ENCODE data around the gene P2RX6.
A peak's percentile ranks its signal among the peaks of the same experiment; 100 is the strongest.

Gene P2RX6

DNA sequence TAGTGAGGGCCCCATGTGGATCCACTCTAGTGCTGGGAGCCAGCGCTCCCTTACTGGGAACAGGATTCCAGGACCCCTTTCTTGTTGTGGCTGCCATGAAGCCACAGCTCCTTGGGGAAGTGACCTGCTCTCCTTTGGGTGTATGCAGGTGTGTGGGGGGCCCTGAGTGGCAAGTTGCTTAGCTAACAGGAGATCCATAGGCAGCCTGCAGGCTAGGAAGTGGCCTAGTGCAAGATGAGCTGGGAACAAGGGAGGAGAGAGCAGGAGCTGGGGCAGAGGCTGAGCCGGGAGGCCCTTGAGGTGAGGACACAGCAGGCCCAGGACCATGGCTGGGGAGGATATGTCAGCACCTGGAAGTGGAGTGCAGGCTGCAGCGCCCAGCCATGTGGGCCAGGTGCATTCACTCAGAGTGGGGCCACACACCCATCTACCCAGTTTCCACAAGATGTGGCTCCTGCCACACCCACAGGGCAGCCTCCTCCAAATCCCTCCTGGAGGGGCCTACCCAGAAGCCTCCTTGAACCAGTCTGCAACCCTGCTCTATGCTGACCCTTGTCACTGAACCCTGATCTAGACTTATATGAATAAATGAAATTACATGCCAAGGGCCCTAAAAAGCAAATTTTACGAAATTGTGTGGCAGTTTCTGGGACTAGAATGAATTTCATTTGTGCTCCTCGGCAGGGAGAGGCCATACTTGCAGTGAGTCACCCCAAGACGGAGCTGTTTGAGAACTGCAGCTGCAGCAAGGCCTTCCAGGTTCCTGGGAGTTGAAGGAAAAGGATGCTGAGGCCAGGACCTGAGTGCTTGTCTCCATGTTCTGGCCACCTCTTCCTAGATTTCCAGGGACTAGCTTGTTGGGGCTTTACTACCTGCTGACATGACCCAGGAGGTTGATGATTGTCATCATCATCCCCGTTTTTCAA, 16.3 kb upstream of the P2RX6 start:
- TF ChIP-seq, protein P1, sequence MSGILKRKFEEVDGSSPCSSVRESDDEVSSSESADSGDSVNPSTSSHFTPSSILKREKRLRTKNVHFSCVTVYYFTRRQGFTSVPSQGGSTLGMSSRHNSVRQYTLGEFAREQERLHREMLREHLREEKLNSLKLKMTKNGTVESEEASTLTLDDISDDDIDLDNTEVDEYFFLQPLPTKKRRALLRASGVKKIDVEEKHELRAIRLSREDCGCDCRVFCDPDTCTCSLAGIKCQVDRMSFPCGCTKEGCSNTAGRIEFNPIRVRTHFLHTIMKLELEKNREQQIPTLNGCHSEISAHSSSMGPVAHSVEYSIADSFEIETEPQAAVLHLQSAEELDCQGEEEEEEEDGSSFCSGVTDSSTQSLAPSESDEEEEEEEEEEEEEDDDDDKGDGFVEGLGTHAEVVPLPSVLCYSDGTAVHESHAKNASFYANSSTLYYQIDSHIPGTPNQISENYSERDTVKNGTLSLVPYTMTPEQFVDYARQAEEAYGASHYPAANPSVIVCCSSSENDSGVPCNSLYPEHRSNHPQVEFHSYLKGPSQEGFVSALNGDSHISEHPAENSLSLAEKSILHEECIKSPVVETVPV (CRISPR knock-in tag; IDR thresholded peaks at IDR 0.05): no peak
- TF ChIP-seq TCF4 (CRISPR knock-in tag; IDR thresholded peaks at IDR 0.05; ENCODE audit: borderline replicate concordance) (no peak), ESRRG (CRISPR knock-in tag; IDR thresholded peaks at IDR 0.05) (no peak), TOX (CRISPR knock-in tag; IDR thresholded peaks at IDR 0.05; ENCODE audit: borderline replicate concordance) (no peak), SNAI2 (CRISPR knock-in tag; IDR thresholded peaks at IDR 0.05) (no peak), ZFP3 (CRISPR knock-in tag; IDR thresholded peaks at IDR 0.05) (no peak), ZNF70 (CRISPR knock-in tag; IDR thresholded peaks at IDR 0.05) (no peak), ARNTL (CRISPR knock-in tag; IDR thresholded peaks at IDR 0.05; ENCODE audit: borderline replicate concordance, low read depth) (no peak), ZFP30 (CRISPR knock-in tag; IDR thresholded peaks at IDR 0.05) (no peak), OSR1 (CRISPR knock-in tag; IDR thresholded peaks at IDR 0.05) (no peak), RARB (CRISPR knock-in tag; IDR thresholded peaks at IDR 0.05) (no peak)
- TF ChIP-seq, protein P2, sequence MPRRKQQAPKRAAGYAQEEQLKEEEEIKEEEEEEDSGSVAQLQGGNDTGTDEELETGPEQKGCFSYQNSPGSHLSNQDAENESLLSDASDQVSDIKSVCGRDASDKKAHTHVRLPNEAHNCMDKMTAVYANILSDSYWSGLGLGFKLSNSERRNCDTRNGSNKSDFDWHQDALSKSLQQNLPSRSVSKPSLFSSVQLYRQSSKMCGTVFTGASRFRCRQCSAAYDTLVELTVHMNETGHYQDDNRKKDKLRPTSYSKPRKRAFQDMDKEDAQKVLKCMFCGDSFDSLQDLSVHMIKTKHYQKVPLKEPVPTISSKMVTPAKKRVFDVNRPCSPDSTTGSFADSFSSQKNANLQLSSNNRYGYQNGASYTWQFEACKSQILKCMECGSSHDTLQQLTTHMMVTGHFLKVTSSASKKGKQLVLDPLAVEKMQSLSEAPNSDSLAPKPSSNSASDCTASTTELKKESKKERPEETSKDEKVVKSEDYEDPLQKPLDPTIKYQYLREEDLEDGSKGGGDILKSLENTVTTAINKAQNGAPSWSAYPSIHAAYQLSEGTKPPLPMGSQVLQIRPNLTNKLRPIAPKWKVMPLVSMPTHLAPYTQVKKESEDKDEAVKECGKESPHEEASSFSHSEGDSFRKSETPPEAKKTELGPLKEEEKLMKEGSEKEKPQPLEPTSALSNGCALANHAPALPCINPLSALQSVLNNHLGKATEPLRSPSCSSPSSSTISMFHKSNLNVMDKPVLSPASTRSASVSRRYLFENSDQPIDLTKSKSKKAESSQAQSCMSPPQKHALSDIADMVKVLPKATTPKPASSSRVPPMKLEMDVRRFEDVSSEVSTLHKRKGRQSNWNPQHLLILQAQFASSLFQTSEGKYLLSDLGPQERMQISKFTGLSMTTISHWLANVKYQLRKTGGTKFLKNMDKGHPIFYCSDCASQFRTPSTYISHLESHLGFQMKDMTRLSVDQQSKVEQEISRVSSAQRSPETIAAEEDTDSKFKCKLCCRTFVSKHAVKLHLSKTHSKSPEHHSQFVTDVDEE (CRISPR knock-in tag; IDR thresholded peaks at IDR 0.05): no peak
- TF ChIP-seq, protein P3, sequence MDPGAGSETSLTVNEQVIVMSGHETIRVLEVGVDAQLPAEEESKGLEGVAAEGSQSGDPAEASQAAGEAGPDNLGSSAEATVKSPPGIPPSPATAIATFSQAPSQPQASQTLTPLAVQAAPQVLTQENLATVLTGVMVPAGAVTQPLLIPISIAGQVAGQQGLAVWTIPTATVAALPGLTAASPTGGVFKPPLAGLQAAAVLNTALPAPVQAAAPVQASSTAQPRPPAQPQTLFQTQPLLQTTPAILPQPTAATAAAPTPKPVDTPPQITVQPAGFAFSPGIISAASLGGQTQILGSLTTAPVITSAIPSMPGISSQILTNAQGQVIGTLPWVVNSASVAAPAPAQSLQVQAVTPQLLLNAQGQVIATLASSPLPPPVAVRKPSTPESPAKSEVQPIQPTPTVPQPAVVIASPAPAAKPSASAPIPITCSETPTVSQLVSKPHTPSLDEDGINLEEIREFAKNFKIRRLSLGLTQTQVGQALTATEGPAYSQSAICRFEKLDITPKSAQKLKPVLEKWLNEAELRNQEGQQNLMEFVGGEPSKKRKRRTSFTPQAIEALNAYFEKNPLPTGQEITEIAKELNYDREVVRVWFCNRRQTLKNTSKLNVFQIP (CRISPR knock-in tag; IDR thresholded peaks at IDR 0.05; ENCODE audit: borderline replicate concordance, low read depth): no peak
- ATAC-seq: no peak

DNA sequence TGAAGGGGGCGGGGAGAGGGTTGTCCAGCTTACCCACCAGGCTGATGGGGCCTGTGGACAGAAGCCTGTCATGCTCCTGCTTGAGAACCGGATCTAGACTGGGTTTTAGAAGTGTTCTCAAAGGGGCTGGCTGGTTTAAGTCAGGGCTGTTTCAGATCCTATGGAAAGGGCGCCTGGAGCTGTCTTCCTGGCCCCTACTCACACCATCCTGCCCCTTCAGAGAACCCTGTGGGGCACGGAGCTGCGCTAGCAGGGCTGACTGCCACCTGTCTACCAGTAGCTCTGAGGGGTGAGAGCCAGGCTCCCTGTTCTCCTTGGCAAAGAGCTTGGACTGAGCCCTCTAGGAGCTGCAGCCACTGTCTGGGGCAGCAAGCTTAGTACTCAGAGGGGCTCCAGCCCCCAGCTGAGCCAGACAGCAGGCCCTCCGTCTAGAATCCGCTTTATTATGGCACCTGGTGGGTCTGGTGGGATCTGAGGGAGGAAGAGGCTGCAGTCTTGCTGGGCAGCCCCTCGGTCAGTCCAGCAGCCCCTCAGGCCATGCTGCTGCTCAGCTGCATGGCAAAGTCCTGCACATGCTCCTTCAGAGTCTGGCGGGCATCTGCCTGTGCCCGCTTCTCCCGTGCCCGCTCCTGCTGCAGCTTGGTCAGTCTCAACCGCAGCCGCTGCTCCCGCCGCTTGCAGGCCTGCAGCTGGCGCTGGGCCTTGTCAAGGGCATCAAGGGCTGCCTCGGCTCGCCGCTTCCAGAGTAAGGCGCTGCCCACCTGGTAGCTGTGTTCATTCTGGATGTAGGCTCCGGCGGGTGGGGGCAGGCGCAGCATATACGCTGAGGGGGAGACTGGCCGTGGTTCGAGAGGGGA, 15.4 kb upstream of the P2RX6 start:
- ATAC-seq: no peak
- TF ChIP-seq ZFP30 (CRISPR knock-in tag; IDR thresholded peaks at IDR 0.05) (no peak), TOX (CRISPR knock-in tag; IDR thresholded peaks at IDR 0.05; ENCODE audit: borderline replicate concordance) (no peak), ARNTL (CRISPR knock-in tag; IDR thresholded peaks at IDR 0.05; ENCODE audit: borderline replicate concordance, low read depth) (no peak), GLIS3 (CRISPR knock-in tag; IDR thresholded peaks at IDR 0.05) (no peak), ZC3H10 (CRISPR knock-in tag; IDR thresholded peaks at IDR 0.05) (no peak), CSDC2 (CRISPR knock-in tag; IDR thresholded peaks at IDR 0.05) (no peak), ESRRG (CRISPR knock-in tag; IDR thresholded peaks at IDR 0.05) (no peak), RARB (CRISPR knock-in tag; IDR thresholded peaks at IDR 0.05) (no peak), BACH2 (CRISPR knock-in tag; IDR thresholded peaks at IDR 0.05; ENCODE audit: borderline replicate concordance) (no peak), OSR1 (CRISPR knock-in tag; IDR thresholded peaks at IDR 0.05) (no peak), ZNF565 (CRISPR knock-in tag; conservative IDR thresholded peaks at IDR 0.05; ENCODE audit: low read depth) (no peak)

DNA sequence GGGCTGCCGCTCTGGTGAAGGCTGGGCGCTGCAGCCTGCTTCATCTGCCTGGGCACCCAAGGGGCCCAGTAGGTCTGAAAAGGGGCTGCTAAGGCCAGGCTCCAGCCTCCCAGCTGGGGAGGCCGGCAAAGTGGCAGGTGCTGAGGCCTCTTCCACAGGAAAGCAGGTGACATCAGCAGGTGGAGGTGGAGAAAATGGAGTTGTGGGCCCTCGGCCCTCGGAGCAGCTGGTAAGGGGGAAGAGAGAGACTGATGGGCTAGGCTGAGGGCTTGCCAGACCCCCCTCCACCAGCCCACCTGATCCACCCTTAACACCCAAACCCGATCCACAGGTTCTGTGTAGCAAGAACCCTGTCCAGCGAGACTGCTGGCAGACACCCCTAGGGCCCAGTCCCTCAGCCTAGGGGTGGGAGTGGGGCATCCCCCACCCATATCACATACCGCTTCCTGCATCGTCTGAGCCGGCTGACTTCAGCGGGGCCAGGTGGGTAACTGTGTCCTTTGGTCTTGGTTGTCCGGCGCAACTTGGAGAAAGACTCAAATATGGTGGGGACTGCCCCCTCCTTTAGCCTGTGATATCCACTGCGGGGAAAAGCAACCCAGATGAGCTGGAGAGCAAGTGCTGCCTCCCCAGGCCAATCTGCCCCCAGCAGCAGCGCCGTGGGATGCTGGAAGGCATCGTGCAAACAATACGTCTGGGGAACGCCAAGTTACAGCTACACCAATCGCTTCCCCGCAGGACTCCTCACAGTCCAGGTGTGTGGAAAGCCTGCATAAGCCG, 14.6 kb upstream of the P2RX6 start:
- ATAC-seq: no peak; the same call in 2 of the 3 replicates
- 0 out of 2 replicates have a peak, but pooled peaks have one; percentile 11 for TF ChIP-seq ZNF70 (CRISPR knock-in tag; IDR thresholded peaks at IDR 0.05)
- TF ChIP-seq, protein P4, sequence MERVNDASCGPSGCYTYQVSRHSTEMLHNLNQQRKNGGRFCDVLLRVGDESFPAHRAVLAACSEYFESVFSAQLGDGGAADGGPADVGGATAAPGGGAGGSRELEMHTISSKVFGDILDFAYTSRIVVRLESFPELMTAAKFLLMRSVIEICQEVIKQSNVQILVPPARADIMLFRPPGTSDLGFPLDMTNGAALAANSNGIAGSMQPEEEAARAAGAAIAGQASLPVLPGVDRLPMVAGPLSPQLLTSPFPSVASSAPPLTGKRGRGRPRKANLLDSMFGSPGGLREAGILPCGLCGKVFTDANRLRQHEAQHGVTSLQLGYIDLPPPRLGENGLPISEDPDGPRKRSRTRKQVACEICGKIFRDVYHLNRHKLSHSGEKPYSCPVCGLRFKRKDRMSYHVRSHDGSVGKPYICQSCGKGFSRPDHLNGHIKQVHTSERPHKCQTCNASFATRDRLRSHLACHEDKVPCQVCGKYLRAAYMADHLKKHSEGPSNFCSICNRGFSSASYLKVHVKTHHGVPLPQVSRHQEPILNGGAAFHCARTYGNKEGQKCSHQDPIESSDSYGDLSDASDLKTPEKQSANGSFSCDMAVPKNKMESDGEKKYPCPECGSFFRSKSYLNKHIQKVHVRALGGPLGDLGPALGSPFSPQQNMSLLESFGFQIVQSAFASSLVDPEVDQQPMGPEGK (CRISPR knock-in tag; IDR thresholded peaks at IDR 0.05; ENCODE audit: borderline replicate concordance): no peak

All from SK-N-SH treated with all-trans-retinoic acid at 6 μM for 48 hours (cell line).